Testis (tissue), 3 donors: ENCODE data around the gene VEGFA. TPM values are rescaled to one million over a fixed set of nuclear protein-coding genes. Genes with fewer than 3 reads are reported as not detected.

Experiments used
- DNase-seq: peaks from one replicate; pipeline ENCODE4 v3.0.0-alpha.2; 2019
- H3K27ac ChIP-seq, 2 donors: fragments of 200-600 bp; sonication (generic); one replicate each; pipeline ENCODE4 v1.5.1; 2019
- H3K27me3 ChIP-seq: fragments of 200-600 bp; sonication (generic); one replicate; pipeline ENCODE4 v1.5.1; 2019
- H3K36me3 ChIP-seq: fragments of 200-600 bp; sonication (generic); one replicate; pipeline ENCODE4 v1.5.1; 2017; ENCODE audit warnings: low read depth; ENCODE audit errors: missing control alignments
- H3K4me1 ChIP-seq: fragments of 200-600 bp; sonication (generic); one replicate; pipeline ENCODE4 v1.5.1; 2019
- H3K4me3 ChIP-seq, 2 donors: fragments of 200-600 bp; sonication (generic); one replicate each; pipeline ENCODE4 v1.5.1; 2017 to 2019
- H3K9me3 ChIP-seq: fragments of 200-600 bp; sonication (generic); one replicate; pipeline ENCODE4 v1.5.1; 2017
- POLR2A ChIP-seq: fragments of 450-650 bp; IDR thresholded peaks from one replicate; pipeline ENCODE4 v1.6.1; 2017; ENCODE audit warnings: antibody characterized with exemption, mild to moderate bottlenecking, moderate library complexity
- WGBS, 2 donors: methylation state at CpG; one replicate each; pipeline ENCODE4 v1.1.5; 2018; 5-methylcytosine and 5-hydroxymethylcytosine counted together
- intact Hi-C: fragments of 100-400 bp; cut with DNase I; formaldehyde crosslinking; loops from one replicate; pipeline ENCODE4 v1.15.1; 2023; ENCODE audit warnings: low total_unique reads
- polyA plus RNA-seq: library from polyadenylated mRNA; stranded (reverse); fragments of 350-450 nt; fragmentation: Illumina TruSeq; extraction: RNeasy Lipid Tissue Mini Kit (QIAGEN cat#74804); gene quantifications from one replicate; pipeline ENCODE4 v1.2.3, GENCODE V29; 2014; ENCODE audit warnings: low read depth, low replicate concordance; ENCODE audit not compliant: insufficient read depth
- total RNA-seq, 2 donors: library from RNA; depleted of rRNA; stranded (reverse); fragments of >200 nt; gene quantifications; one replicate each; pipeline ENCODE4 v1.2.3, GENCODE V29; 2016
- TF ChIP-seq, protein P1 (sequence below), 3 experiments: fragments of 450-650 bp in 2 of 3; fragments of 200-600 bp in 1 of 3; sonication (generic) in 1 of 3; IDR thresholded peaks; one replicate each; pipeline ENCODE4 v1.5.1; 2016 to 2019; ENCODE audit warnings: antibody characterized with exemption in 3 of 3, mild to moderate bottlenecking in 2 of 3, moderate library complexity in 1 of 3

VEGFA gene
- total and polyA plus RNA-seq, 3 donors from 2014 or later: 6.1 to 15.2 (median 14.9) TPM

DNA sequence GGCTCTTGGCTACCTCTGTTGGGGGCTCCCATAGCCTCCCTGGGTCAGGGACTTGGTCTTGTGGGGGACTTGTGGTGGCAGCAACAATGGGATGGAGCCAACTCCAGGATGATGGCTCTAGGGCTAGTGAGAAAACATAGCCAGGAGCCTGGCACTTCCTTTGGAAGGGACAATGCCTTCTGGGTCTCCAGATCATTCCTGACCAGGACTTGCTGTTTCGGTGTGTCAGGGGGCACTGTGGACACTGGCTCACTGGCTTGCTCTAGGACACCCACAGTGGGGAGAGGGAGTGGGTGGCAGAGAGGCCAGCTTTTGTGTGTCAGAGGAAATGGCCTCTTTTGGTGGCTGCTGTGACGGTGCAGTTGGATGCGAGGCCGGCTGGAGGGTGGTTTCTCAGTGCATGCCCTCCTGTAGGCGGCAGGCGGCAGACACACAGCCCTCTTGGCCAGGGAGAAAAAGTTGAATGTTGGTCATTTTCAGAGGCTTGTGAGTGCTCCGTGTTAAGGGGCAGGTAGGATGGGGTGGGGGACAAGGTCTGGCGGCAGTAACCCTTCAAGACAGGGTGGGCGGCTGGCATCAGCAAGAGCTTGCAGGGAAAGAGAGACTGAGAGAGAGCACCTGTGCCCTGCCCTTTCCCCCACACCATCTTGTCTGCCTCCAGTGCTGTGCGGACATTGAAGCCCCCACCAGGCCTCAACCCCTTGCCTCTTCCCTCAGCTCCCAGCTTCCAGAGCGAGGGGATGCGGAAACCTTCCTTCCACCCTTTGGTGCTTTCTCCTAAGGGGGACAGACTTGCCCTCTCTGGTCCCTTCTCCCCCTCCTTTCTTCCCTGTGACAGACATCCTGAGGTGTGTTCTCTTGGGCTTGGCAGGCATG lies 9.2 kb downstream of the VEGFA start:
- Histone ChIP-seq H3K36me3 (no peaks in the 10 kb centered on the region), H3K27me3 (no peaks in the 10 kb centered on the region), H3K4me3 (no peak overlapping the region), H3K4me1 (peaks cover 11% of the 10 kb centered on the region), H3K9me3 (no peaks in the 10 kb centered on the region), H3K27ac (no peak overlapping the region)
- no peak for DNase-seq
- WGBS, 2 donors: 89 to 92% methylated on average over 11 to 12 of the region's 12 CpGs
- TF ChIP-seq POLR2A: no peak
- TF ChIP-seq, protein P1, sequence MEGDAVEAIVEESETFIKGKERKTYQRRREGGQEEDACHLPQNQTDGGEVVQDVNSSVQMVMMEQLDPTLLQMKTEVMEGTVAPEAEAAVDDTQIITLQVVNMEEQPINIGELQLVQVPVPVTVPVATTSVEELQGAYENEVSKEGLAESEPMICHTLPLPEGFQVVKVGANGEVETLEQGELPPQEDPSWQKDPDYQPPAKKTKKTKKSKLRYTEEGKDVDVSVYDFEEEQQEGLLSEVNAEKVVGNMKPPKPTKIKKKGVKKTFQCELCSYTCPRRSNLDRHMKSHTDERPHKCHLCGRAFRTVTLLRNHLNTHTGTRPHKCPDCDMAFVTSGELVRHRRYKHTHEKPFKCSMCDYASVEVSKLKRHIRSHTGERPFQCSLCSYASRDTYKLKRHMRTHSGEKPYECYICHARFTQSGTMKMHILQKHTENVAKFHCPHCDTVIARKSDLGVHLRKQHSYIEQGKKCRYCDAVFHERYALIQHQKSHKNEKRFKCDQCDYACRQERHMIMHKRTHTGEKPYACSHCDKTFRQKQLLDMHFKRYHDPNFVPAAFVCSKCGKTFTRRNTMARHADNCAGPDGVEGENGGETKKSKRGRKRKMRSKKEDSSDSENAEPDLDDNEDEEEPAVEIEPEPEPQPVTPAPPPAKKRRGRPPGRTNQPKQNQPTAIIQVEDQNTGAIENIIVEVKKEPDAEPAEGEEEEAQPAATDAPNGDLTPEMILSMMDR (IDR thresholded peaks at IDR 0.05): no peak
- intact Hi-C loops: loop anchor here (10.0 kb wide), 1 partner anchor 176 kb away; no protein-coding TSS in a partner anchor

DNA sequence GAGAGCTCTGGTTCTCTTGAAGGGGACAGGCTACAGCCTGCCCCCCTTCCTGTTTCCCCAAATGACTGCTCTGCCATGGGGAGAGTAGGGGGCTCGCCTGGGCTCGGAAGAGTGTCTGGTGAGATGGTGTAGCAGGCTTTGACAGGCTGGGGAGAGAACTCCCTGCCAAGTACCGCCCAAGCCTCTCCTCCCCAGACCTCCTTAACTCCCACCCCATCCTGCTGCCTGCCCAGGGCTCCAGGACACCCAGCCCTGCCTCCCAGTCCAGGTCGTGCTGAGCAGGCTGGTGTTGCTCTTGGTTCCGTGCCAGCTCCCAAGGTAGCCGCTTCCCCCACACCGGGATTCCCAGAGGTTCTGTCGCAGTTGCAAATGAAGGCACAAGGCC lies 9.8 kb downstream of the VEGFA start:
- Histone ChIP-seq H3K36me3 (no peaks in the 10 kb centered on the region), H3K27me3 (no peaks in the 10 kb centered on the region), H3K27ac (no peak overlapping the region), H3K4me1 (peaks cover 5% of the 10 kb centered on the region), H3K9me3 (no peaks in the 10 kb centered on the region), H3K4me3 (no peak overlapping the region)
- intact Hi-C loops: loop anchor here (10.0 kb wide), 1 partner anchor 175 kb away; no protein-coding TSS in a partner anchor
- WGBS, 2 donors: 53 to 57% methylated on average over 4 to 8 of the region's 8 CpGs
- TF ChIP-seq, protein P1 (IDR thresholded peaks at IDR 0.05): no peak
- no peak for TF ChIP-seq POLR2A
- peak; percentile 21 for DNase-seq

DNA sequence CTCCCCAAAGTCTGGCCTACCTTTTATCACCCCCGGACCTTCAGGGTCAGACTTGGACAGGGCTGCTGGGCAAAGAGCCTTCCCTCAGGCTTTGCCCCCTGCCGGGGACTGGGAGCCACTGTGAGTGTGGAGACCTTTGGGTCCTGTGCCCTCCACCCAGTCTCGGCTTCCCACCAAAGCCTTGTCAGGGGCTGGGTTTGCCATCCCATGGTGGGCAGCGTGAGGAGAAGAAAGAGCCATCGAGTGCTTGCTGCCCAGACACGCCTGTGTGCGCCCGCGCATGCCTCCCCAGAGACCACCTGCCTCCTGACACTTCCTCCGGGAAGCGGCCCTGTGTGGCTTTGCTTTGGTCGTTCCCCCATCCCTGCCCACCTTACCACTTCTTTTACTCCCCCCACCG lies 10.3 kb downstream of the VEGFA start:
- 90 to 92% methylated on average over 10 to 13 of the region's 13 CpGs for WGBS, 2 donors
- DNase-seq: no peak
- Histone ChIP-seq H3K9me3 (no peaks in the 10 kb centered on the region), H3K4me3 (no peak overlapping the region), H3K27me3 (no peaks in the 10 kb centered on the region), H3K27ac (no peak overlapping the region), H3K4me1 (peaks cover under 1% of the 10 kb centered on the region), H3K36me3 (no peaks in the 10 kb centered on the region)
- TF ChIP-seq POLR2A: no peak
- intact Hi-C loops: no loop called here

DNA sequence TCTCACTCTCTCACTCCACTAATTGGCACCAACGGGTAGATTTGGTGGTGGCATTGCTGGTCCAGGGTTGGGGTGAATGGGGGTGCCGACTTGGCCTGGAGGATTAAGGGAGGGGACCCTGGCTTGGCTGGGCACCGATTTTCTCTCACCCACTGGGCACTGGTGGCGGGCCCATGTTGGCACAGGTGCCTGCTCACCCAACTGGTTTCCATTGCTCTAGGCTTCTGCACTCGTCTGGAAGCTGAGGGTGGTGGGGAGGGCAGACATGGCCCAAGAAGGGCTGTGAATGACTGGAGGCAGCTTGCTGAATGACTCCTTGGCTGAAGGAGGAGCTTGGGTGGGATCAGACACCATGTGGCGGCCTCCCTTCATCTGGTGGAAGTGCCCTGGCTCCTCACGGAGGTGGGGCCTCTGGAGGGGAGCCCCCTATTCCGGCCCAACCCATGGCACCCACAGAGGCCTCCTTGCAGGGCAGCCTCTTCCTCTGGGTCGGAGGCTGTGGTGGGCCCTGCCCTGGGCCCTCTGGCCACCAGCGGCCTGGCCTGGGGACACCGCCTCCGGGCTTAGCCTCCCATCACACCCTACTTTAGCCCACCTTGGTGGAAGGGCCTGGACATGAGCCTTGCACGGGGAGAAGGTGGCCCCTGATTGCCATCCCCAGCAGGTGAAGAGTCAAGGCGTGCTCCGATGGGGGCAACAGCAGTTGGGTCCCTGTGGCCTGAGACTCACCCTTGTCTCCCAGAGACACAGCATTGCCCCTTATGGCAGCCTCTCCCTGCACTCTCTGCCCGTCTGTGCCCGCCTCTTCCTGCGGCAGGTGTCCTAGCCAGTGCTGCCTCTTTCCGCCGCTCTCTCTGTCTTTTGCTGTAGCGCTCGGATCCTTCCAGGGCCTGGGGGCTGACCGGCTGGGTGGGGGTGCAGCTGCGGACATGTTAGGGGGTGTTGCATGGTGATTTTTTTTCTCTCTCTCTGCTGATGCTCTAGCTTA lies 11.2 kb downstream of the VEGFA start:
- Histone ChIP-seq H3K4me3 (no peak overlapping the region), H3K4me1 (no peaks in the 10 kb centered on the region), H3K27ac (no peak overlapping the region), H3K36me3 (no peaks in the 10 kb centered on the region), H3K27me3 (no peaks in the 10 kb centered on the region), H3K9me3 (no peaks in the 10 kb centered on the region)
- no peak for DNase-seq
- no peak for TF ChIP-seq POLR2A
- TF ChIP-seq, protein P1 (IDR thresholded peaks at IDR 0.05): no peak
- intact Hi-C loops: no loop called here
- 91 to 94% methylated on average over 16 to 24 of the region's 24 CpGs for WGBS, 2 donors
